Hepatocyte (in vitro differentiated cells): ENCODE data around the gene KIAA1671. TPM values are rescaled to one million over a fixed set of nuclear protein-coding genes. Genes with fewer than 3 reads are reported as not detected.

ENCODE experiments used
- DNase-seq: peaks from one replicate; pipeline ENCODE4 v3.0.0-alpha.2; 2016; ENCODE audit warnings: low spot score
- H2AFZ ChIP-seq: fragments of 200-600 bp; sonication (generic); 2 replicates; pipeline ENCODE4 v1.6.0; 2016; ENCODE audit warnings: antibody characterized with exemption, mild to moderate bottlenecking
- H3K27ac ChIP-seq: fragments of 200-600 bp; sonication (generic); 2 replicates; pipeline ENCODE4 v1.5.1; 2016; ENCODE audit warnings: mild to moderate bottlenecking
- H3K27me3 ChIP-seq: fragments of 200-600 bp; sonication (generic); 2 replicates; pipeline ENCODE4 v1.6.1; 2016
- H3K36me3 ChIP-seq: fragments of 200-600 bp; sonication (generic); replicated peaks from 2 replicates; pipeline ENCODE4 v1.5.1; 2016; ENCODE audit warnings: low read depth; ENCODE audit not compliant: insufficient read depth
- H3K4me1 ChIP-seq: fragments of 200-600 bp; sonication (generic); 2 replicates; pipeline ENCODE4 v1.5.1; 2016; ENCODE audit warnings: mild to moderate bottlenecking, moderate library complexity; ENCODE audit not compliant: insufficient read depth
- H3K4me2 ChIP-seq: fragments of 200-600 bp; sonication (generic); 2 replicates; pipeline ENCODE4 v1.6.0; 2016
- H3K4me3 ChIP-seq: fragments of 200-600 bp; sonication (generic); 2 replicates; pipeline ENCODE4 v1.5.1; 2016; ENCODE audit warnings: mild to moderate bottlenecking
- H3K79me2 ChIP-seq: fragments of 200-600 bp; sonication (generic); 2 replicates; pipeline ENCODE4 v1.6.0; 2017; ENCODE audit warnings: mild to moderate bottlenecking
- H3K9me2 ChIP-seq: fragments of 200-600 bp; sonication (generic); replicated peaks from 2 replicates; pipeline ENCODE4 v1.6.0; 2017; ENCODE audit warnings: mild to moderate bottlenecking; ENCODE audit not compliant: insufficient read depth
- H3K9me3 ChIP-seq: fragments of 200-600 bp; sonication (generic); 2 replicates; pipeline ENCODE4 v1.5.1; 2016; ENCODE audit warnings: low read depth, mild to moderate bottlenecking
- H4K20me1 ChIP-seq: fragments of 200-600 bp; sonication (generic); 2 replicates; pipeline ENCODE4 v1.6.0; 2016; ENCODE audit warnings: mild to moderate bottlenecking; ENCODE audit not compliant: insufficient read depth, poor library complexity, severe bottlenecking
- EZH2 ChIP-seq: fragments of 200-600 bp; sonication (generic); IDR thresholded peaks from 2 replicates; pipeline ENCODE4 v1.6.1; 2016; ENCODE audit warnings: antibody characterized with exemption, mild to moderate bottlenecking, borderline replicate concordance
- EZH2phosphoT487 ChIP-seq: fragments of 200-600 bp; sonication (generic); IDR thresholded peaks from one replicate; pipeline ENCODE4 v1.6.1; 2018; ENCODE audit warnings: antibody characterized with exemption, mild to moderate bottlenecking, low read depth, moderate library complexity; ENCODE audit not compliant: unreplicated experiment, severe bottlenecking
- WGBS: methylation state at CpG from one replicate; pipeline ENCODE4 v1.1.6; 2016; ENCODE audit warnings: low lambda C conversion rate; ENCODE audit errors: missing lambda C conversion rate; 5-methylcytosine and 5-hydroxymethylcytosine counted together
- polyA plus RNA-seq: library from polyadenylated mRNA; unstranded; fragments of >200 nt; fragmentation: Nextera tagmentation; extraction: Ambion mirVana; gene quantifications from 2 replicates; pipeline ENCODE4 v1.2.1, GENCODE V29; 2016
- total RNA-seq: library from RNA; depleted of rRNA; stranded (reverse); fragments of >200 nt; gene quantifications from 2 replicates; pipeline ENCODE4 v1.2.3, GENCODE V29; 2014
- TF ChIP-seq, protein P1 (sequence below): fragments of 200-600 bp; sonication (generic); IDR thresholded peaks from 2 replicates; pipeline ENCODE4 v1.5.1; 2016; ENCODE audit warnings: antibody characterized with exemption, mild to moderate bottlenecking; ENCODE audit not compliant: poor library complexity

The KIAA1671 gene
- total and polyA plus RNA-seq, 2 experiments from 2014 or later: 8.1 to 26.5 TPM

DNA sequence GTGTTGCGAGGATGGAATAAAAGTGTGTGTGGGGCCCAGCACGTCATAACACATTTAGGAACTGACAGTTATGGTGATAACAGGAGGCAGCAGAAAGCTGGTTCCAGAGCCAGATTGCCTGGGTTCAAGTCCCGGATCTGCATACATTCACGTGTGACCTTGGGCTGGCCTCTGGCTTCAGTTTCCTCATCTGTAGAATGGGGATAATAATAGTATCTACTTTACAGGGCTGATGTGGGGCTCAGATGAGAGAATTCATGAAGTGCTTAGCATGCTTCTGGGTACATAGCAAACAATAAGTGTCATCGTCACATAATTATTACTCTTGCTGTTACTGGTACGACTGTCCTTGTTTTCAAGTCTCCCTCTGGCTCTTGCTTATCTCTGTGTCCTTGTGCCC, 97.3 kb downstream of the KIAA1671 start:
- 98% methylated on average over 6 of the region's 6 CpGs for WGBS
- Histone ChIP-seq H2AFZ (no peak overlapping the region), H3K27me3 (no peaks in the 10 kb centered on the region)

DNA sequence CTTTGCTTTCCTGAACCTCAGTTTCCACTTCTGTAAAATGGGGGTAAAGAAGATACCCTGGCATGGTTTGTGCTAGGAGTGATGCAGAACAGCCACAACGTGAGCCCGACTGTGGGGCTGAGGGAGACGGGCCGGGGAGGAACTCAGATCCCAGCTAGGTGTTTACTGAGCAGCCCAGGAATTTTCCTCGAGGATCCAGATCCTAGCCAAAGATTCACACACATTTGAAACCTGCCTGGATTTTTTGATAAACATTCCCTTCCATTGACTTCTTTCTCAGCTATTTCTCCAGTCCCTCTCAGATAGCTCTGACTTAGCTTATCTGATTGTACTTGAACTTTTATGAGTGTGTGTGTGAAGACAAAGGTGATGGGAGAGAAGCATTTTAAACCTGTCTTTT, 98.0 kb downstream of the KIAA1671 start:
- H3K79me2 ChIP-seq: no peaks in the 10 kb centered on the region
- TF ChIP-seq EZH2phosphoT487: no peak
- DNase-seq: no peak
- peaks cover 27% of the 10 kb centered on the region for H3K4me1 ChIP-seq
- 79% methylated on average over 5 of the region's 5 CpGs for WGBS
- no peaks in the 10 kb centered on the region for H3K9me3 ChIP-seq
- H3K27me3 ChIP-seq: no peaks in the 10 kb centered on the region
- H4K20me1 ChIP-seq: no peaks in the 10 kb centered on the region
- no peak overlapping the region for H2AFZ ChIP-seq
- H3K36me3 ChIP-seq: no peaks in the 10 kb centered on the region
- H3K9me2 ChIP-seq: no peaks in the 10 kb centered on the region
- H3K4me3 ChIP-seq: no peak overlapping the region
- H3K27ac ChIP-seq: peak overlapping the region; percentile 92
- H3K4me2 ChIP-seq: no peak overlapping the region

More for the DNA sequence above, 97.3 kb downstream of the KIAA1671 start:
- Histone ChIP-seq H3K79me2 (no peaks in the 10 kb centered on the region), H3K9me3 (no peaks in the 10 kb centered on the region), H3K4me3 (no peak overlapping the region), H3K4me2 (no peak overlapping the region), H3K9me2 (no peaks in the 10 kb centered on the region), H3K27ac (peak overlapping the region; percentile 92), H3K36me3 (no peaks in the 10 kb centered on the region), H4K20me1 (no peaks in the 10 kb centered on the region), H3K4me1 (peaks cover 27% of the 10 kb centered on the region)
- no peak for DNase-seq
- TF ChIP-seq EZH2phosphoT487 (no peak), EZH2 (no peak)
- TF ChIP-seq, protein P1, sequence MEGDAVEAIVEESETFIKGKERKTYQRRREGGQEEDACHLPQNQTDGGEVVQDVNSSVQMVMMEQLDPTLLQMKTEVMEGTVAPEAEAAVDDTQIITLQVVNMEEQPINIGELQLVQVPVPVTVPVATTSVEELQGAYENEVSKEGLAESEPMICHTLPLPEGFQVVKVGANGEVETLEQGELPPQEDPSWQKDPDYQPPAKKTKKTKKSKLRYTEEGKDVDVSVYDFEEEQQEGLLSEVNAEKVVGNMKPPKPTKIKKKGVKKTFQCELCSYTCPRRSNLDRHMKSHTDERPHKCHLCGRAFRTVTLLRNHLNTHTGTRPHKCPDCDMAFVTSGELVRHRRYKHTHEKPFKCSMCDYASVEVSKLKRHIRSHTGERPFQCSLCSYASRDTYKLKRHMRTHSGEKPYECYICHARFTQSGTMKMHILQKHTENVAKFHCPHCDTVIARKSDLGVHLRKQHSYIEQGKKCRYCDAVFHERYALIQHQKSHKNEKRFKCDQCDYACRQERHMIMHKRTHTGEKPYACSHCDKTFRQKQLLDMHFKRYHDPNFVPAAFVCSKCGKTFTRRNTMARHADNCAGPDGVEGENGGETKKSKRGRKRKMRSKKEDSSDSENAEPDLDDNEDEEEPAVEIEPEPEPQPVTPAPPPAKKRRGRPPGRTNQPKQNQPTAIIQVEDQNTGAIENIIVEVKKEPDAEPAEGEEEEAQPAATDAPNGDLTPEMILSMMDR: no peak

DNA sequence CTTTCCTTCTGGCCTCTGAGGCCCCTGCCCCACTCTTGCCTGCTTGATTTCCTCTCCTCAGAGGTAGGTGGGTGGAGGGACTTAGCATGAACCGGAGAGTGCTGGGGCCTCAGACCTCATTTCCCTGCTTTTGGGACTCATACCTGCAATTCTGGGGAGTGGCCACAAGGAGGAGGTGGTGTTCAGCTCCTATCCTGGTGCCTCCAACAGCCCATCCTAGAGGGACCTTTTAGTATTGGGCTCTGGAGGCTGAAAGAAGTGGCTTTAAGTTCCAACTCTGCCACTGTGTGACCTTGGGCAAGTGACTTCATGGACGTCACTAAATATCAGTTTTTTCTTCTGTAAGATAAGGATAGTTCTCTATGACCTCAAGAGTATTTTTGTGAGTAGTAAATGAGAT, 98.6 kb downstream of the KIAA1671 start:
- Histone ChIP-seq H3K4me2 (no peak overlapping the region), H4K20me1 (no peaks in the 10 kb centered on the region), H3K27me3 (no peaks in the 10 kb centered on the region), H3K4me3 (no peak overlapping the region), H3K9me3 (no peaks in the 10 kb centered on the region), H3K4me1 (peaks cover 27% of the 10 kb centered on the region), H3K9me2 (no peaks in the 10 kb centered on the region), H3K79me2 (peaks cover 3% of the 10 kb centered on the region), H2AFZ (no peak overlapping the region), H3K27ac (peak overlapping the region; percentile 92), H3K36me3 (no peaks in the 10 kb centered on the region)
- TF ChIP-seq EZH2 (no peak), EZH2phosphoT487 (no peak)
- TF ChIP-seq, protein P1: no peak
- WGBS: 89% methylated on average over 2 of the region's 2 CpGs
- DNase-seq: no peak

DNA sequence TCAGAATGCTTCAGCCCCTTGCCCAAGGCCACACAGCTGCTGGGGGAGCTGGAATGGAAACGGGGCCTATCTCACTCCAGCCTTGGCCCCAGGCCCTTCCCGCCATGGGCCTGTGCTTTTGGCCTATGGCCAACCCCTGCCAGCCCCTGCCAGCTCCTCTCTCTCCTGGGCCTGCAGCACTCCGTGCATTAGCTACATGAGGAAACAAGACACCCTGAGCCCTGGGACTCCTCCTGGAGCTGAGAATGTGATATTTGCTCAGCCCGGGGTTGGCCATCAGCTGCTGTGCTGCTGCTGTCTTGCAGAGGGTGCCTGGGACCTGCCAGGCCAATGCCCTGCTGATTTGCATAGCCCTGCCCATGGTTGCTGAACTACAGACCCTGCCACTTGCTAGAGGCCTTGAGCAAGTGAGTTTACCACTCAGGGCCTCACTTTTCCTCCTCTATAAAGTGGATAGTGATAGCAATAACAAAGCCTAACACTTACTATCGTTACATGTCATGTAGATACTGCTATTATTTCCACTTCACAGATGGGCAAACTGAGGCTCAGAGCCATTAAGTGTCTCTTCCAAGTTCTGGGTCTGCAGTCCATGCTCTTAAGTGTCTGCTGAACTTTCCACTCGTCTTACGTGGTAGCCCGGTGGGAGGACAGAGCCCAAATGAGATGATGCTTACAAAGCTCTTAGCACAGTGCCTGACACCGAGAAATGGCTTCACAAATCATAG, 99.6 kb downstream of the KIAA1671 start:
- Histone ChIP-seq H3K27me3 (no peaks in the 10 kb centered on the region), H2AFZ (no peak overlapping the region), H3K9me2 (no peaks in the 10 kb centered on the region), H3K36me3 (no peaks in the 10 kb centered on the region), H3K4me1 (peaks cover 27% of the 10 kb centered on the region), H3K27ac (peak overlapping the region; percentile 92), H3K79me2 (peaks cover 6% of the 10 kb centered on the region), H3K4me2 (no peak overlapping the region), H4K20me1 (no peaks in the 10 kb centered on the region), H3K9me3 (no peaks in the 10 kb centered on the region), H3K4me3 (no peak overlapping the region)
- WGBS: 72% methylated on average over 9 of the region's 9 CpGs
- TF ChIP-seq, protein P1: no peak
- no peak for TF ChIP-seq EZH2phosphoT487
- no peak for TF ChIP-seq EZH2
- DNase-seq: peak; percentile 54
